SK-N-SH treated with all-trans-retinoic acid at 6 μM for 48 hours (cell line): ENCODE results near the gene OR52A1.

Experiments
- ATAC-seq: fragments of 200-7000 bp; cut with Tn5 transposase; 3 replicates; pipeline ENCODE4 v1.9.1; 2020; ENCODE audit warnings: mild to moderate bottlenecking, moderate library complexity
- ARNTL ChIP-seq: fragments of 450-650 bp; formaldehyde crosslinking; IDR thresholded peaks from 2 replicates; pipeline ENCODE4 v1.5.0; 2020; ENCODE audit warnings: low read depth, mild to moderate bottlenecking, moderate library complexity, borderline replicate concordance
- BACH2 ChIP-seq: fragments of 250-450 bp; sonication (Bioruptor Pico); IDR thresholded peaks from 2 replicates; pipeline ENCODE4 v1.9.0; 2021; ENCODE audit warnings: mild to moderate bottlenecking, borderline replicate concordance
- CREB5 ChIP-seq: fragments of 250-450 bp; sonication (Bioruptor Pico); IDR thresholded peaks from 2 replicates; pipeline ENCODE4 v1.5.1; 2020; ENCODE audit warnings: low read depth, mild to moderate bottlenecking, moderate library complexity
- CSDC2 ChIP-seq: fragments of 250-450 bp; sonication (Bioruptor Pico); IDR thresholded peaks from 2 replicates; pipeline ENCODE4 v1.5.0; 2020; ENCODE audit warnings: mild to moderate bottlenecking, moderate library complexity
- CSRNP3 ChIP-seq: fragments of 250-450 bp; sonication (Bioruptor Pico); IDR thresholded peaks from 2 replicates; pipeline ENCODE4 v1.5.1; 2021; ENCODE audit warnings: mild to moderate bottlenecking, moderate library complexity
- ESRRG ChIP-seq: fragments of 250-450 bp; sonication (Bioruptor Pico); IDR thresholded peaks from 2 replicates; pipeline ENCODE4 v1.6.1; 2021; ENCODE audit warnings: mild to moderate bottlenecking
- GLIS3 ChIP-seq: fragments of 250-450 bp; sonication (Bioruptor Pico); IDR thresholded peaks from 2 replicates; pipeline ENCODE4 v1.5.0; 2020; ENCODE audit warnings: mild to moderate bottlenecking, moderate library complexity
- ISL1 ChIP-seq: fragments of 250-450 bp; sonication (Bioruptor Pico); IDR thresholded peaks from 2 replicates; pipeline ENCODE4 v2.1.2; 2022; ENCODE audit warnings: mild to moderate bottlenecking, moderate library complexity
- OSR1 ChIP-seq: fragments of 250-450 bp; sonication (Bioruptor Pico); IDR thresholded peaks from 2 replicates; pipeline ENCODE4 v1.8.0; 2022; ENCODE audit warnings: moderate library complexity, mild to moderate bottlenecking, inconsistent platforms
- PATZ1 ChIP-seq: fragments of 250-450 bp; sonication (Bioruptor Pico); IDR thresholded peaks from 2 replicates; pipeline ENCODE4 v1.8.0; 2020; ENCODE audit warnings: mild to moderate bottlenecking, moderate library complexity, borderline replicate concordance
- RARB ChIP-seq: fragments of 250-450 bp; sonication (Bioruptor Pico); IDR thresholded peaks from 2 replicates; pipeline ENCODE4 v1.8.0; 2021; ENCODE audit warnings: mild to moderate bottlenecking, moderate library complexity
- SNAI2 ChIP-seq: fragments of 250-450 bp; sonication (Bioruptor Pico); IDR thresholded peaks from 2 replicates; pipeline ENCODE4 v1.5.0; 2020; ENCODE audit warnings: mild to moderate bottlenecking, moderate library complexity
- TCF4 ChIP-seq: fragments of 250-450 bp; sonication (Bioruptor Pico); IDR thresholded peaks from 2 replicates; pipeline ENCODE4 v1.8.0; 2021; ENCODE audit warnings: mild to moderate bottlenecking, moderate library complexity, borderline replicate concordance
- TOX ChIP-seq: fragments of 250-450 bp; sonication (Bioruptor Pico); IDR thresholded peaks from 2 replicates; pipeline ENCODE4 v1.8.0; 2021; ENCODE audit warnings: mild to moderate bottlenecking, moderate library complexity, borderline replicate concordance
- TSHZ2 ChIP-seq: fragments of 250-450 bp; sonication (Bioruptor Pico); IDR thresholded peaks from 2 replicates; pipeline ENCODE4 v1.5.0; 2020; ENCODE audit warnings: mild to moderate bottlenecking, moderate library complexity
- ZC3H10 ChIP-seq: fragments of 250-450 bp; sonication (Bioruptor Pico); IDR thresholded peaks from 2 replicates; pipeline ENCODE4 v1.5.1; 2021; ENCODE audit warnings: mild to moderate bottlenecking, moderate library complexity
- ZFP3 ChIP-seq: fragments of 250-450 bp; sonication (Bioruptor Pico); IDR thresholded peaks from 2 replicates; pipeline ENCODE4 v1.5.0; 2020; ENCODE audit warnings: mild to moderate bottlenecking, moderate library complexity
- ZFP30 ChIP-seq: fragments of 450-650 bp; formaldehyde crosslinking; IDR thresholded peaks from 2 replicates; pipeline ENCODE4 v1.5.0; 2022; ENCODE audit warnings: mild to moderate bottlenecking, moderate library complexity
- ZNF565 ChIP-seq: fragments of 450-650 bp; formaldehyde crosslinking; conservative IDR thresholded peaks from 2 replicates; pipeline ENCODE4 v1.5.0; 2020; ENCODE audit warnings: low read depth, mild to moderate bottlenecking, moderate library complexity
- ZNF8 ChIP-seq: fragments of 450-650 bp; formaldehyde crosslinking; IDR thresholded peaks from 2 replicates; pipeline ENCODE4 v1.5.0; 2020; ENCODE audit warnings: mild to moderate bottlenecking, moderate library complexity

Gene OR52A1

GRCh38 chr11:5196067-5196466 lies 41.5 kb upstream of the OR52A1 start:
- no peak for ATAC-seq

GRCh38 chr11:5192738-5193137 lies 38.2 kb upstream of the OR52A1 start:
- TF ChIP-seq CSDC2 (CRISPR knock-in tag): no peak
- no peak for TF ChIP-seq SNAI2 (CRISPR knock-in tag)
- no peak for TF ChIP-seq ZFP3 (CRISPR knock-in tag)
- no peak for TF ChIP-seq TCF4 (CRISPR knock-in tag)
- TF ChIP-seq BACH2 (CRISPR knock-in tag): no peak
- TF ChIP-seq OSR1: no peak
- no peak for TF ChIP-seq PATZ1
- no peak for TF ChIP-seq ISL1
- TF ChIP-seq ZC3H10 (CRISPR knock-in tag): no peak
- TF ChIP-seq ZNF8 (CRISPR knock-in tag): no peak
- no peak for TF ChIP-seq TSHZ2
- no peak for TF ChIP-seq GLIS3 (CRISPR knock-in tag)
- TF ChIP-seq ESRRG (CRISPR knock-in tag): no peak
- TF ChIP-seq ARNTL (CRISPR knock-in tag): no peak

More at GRCh38 chr11:5196067-5196466, 41.5 kb upstream of the OR52A1 start:
- no peak for TF ChIP-seq CSDC2 (CRISPR knock-in tag)
- TF ChIP-seq RARB: no peak
- TF ChIP-seq CREB5 (CRISPR knock-in tag): no peak
- TF ChIP-seq ZC3H10 (CRISPR knock-in tag): no peak
- no peak for TF ChIP-seq OSR1
- no peak for TF ChIP-seq ZNF565 (CRISPR knock-in tag)

GRCh38 chr11:5188201-5188600 lies 33.6 kb upstream of the OR52A1 start:
- TF ChIP-seq TSHZ2 (no peak), RARB (no peak), OSR1 (no peak), BACH2 (CRISPR knock-in tag) (no peak), ZNF8 (CRISPR knock-in tag) (no peak), CSRNP3 (CRISPR knock-in tag) (no peak), ARNTL (CRISPR knock-in tag) (no peak), ESRRG (CRISPR knock-in tag) (no peak), ZFP30 (CRISPR knock-in tag) (no peak), TCF4 (CRISPR knock-in tag) (no peak), CREB5 (CRISPR knock-in tag) (no peak), TOX (CRISPR knock-in tag) (no peak), ZNF565 (CRISPR knock-in tag) (no peak), ZC3H10 (CRISPR knock-in tag) (no peak), ISL1 (no peak)
- ATAC-seq: no peak

More at GRCh38 chr11:5192738-5193137, 38.2 kb upstream of the OR52A1 start:
- no peak for ATAC-seq
